ENCODE results near the gene PRPH. TPM values are rescaled to one million over a fixed set of nuclear protein-coding genes. Genes with fewer than 3 reads are reported as not detected.
"Not testable (repeated sequence)": the region's sequence is repeated elsewhere in the genome, so short reads cannot be mapped to it uniquely, and the experiment has no call there.

Gene PRPH
- total RNA-seq, 1 donor from 2014 or later, result not detected

DNA sequence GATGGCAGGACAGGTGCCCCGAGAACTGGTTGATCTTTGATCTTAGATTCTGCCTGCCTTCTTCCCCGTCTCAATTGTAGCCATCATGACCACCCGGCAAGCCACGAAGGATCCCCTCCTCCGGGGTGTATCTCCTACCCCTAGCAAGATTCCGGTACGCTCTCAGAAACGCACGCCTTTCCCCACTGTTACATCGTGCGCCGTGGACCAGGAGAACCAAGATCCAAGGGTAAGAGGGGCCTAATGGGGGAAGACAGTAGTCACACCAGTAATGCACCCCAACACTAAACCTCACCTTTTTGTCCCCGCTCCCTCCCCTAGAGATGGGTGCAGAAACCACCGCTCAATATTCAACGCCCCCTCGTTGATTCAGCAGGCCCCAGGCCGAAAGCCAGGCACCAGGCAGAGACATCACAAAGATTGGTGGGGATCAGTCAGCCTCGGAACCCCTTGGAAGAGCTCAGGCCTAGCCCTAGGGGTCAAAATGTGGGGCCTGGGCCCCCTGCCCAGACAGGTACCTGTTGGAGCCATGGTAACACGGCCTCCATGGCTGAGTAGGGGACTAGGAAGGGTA lies 28.7 kb downstream of the PRPH start:
- Mint-ChIP-seq H3K27me3 (ENCODE audit: low read depth) (peaks cover 3% of the 10 kb centered on the region), H3K4me1 (ENCODE audit: low read depth) (peaks cover 13% of the 10 kb centered on the region), H3K36me3 (ENCODE audit: low read depth) (peaks cover 26% of the 10 kb centered on the region), H3K4me3 (ENCODE audit: low read depth) (peak overlapping the region; percentile 99), H3K9me3 (no peaks in the 10 kb centered on the region), H3K27ac (peak overlapping the region; percentile 82)
- intact Hi-C loops (cut with micrococcal nuclease), result loop anchor here (2.0 kb wide), 3 partner anchors 45 to 193 kb away; partner anchors contain the start of genes TUBA1B and TUBA1C
- no peak for DNase-seq (ENCODE audit: low spot score)

DNA sequence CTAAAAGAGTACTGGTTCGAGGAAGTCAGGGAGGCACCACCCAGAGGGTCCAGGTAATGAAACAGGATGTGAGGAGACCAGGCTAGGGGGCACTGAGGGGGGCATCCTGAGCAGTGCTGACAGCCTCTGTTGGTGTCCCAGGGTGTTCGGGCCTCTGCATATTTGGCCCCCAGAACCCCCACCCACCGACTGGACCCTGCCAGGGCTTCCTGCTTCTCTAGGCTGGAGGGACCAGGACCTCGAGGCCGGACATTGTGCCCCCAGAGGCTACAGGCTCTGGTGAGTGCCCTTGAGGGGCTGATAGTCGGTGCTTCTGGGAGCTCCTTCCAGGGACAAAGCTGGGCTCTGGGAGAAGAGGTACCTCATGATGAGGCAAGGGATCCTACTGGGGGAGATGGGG lies 30.7 kb downstream of the PRPH start:
- intact Hi-C loops (cut with micrococcal nuclease), result no loop called here
- Mint-ChIP-seq H3K9me3 (no peaks in the 10 kb centered on the region), H3K36me3 (ENCODE audit: low read depth) (peaks cover 38% of the 10 kb centered on the region), H3K27me3 (ENCODE audit: low read depth) (no peaks in the 10 kb centered on the region), H3K4me1 (ENCODE audit: low read depth) (peaks cover 13% of the 10 kb centered on the region), H3K4me3 (ENCODE audit: low read depth) (no peak overlapping the region), H3K27ac (no peak overlapping the region)
- DNase-seq (ENCODE audit: low spot score), result no peak

DNA sequence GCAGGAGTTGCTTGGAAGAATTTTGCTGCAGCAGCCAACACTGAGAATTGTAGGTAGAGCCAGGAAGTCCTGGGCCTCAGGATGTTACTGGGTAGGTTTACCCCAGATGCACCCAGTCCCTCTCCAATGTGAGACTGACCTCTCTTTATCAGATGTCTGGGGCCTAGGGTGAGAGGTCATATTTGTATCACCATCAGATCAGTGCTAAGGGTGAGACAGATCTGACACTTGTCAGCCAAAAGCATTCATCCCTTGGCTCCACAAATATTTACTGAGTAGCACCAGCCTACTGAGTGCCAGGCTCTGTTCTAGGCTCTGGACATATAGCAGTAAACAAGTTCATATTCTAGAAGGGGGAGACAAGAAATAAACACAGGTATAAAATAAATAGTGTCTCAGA lies 32.4 kb downstream of the PRPH start:
- intact Hi-C loops (cut with micrococcal nuclease), result no loop called here
- H3K36me3 Mint-ChIP-seq (ENCODE audit: low read depth), result peaks cover 55% of the 10 kb centered on the region

DNA sequence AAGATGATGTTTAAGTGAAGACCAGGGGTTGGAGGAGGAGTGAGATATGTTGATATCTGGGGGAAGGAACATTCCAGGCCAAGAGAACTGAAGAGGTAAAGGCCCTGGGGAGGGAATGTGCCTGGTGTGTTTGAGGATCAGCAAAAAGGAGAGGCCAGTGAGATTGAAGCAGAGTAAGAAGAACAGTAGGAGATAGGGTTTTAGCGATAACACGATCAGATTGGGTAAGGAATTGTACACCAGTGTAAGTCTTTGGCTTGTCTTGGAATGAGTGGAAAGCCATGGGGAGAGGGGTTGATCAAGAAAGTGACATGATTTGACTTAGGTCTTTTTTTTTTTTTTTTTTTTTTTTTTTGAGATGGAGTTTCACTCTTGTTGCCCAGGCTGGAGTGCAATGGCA lies 32.9 kb downstream of the PRPH start:
- Mint-ChIP-seq H3K27me3 (ENCODE audit: low read depth) (peaks cover 9% of the 10 kb centered on the region), H3K4me3 (ENCODE audit: low read depth) (no peak overlapping the region), H3K27ac (no peak overlapping the region), H3K36me3 (ENCODE audit: low read depth) (peaks cover 58% of the 10 kb centered on the region), H3K9me3 (no peaks in the 10 kb centered on the region), H3K4me1 (ENCODE audit: low read depth) (peaks cover 3% of the 10 kb centered on the region)
- no peak for DNase-seq (ENCODE audit: low spot score)
- intact Hi-C loops (cut with micrococcal nuclease), result no loop called here

More for the DNA sequence above, 32.4 kb downstream of the PRPH start:
- Mint-ChIP-seq H3K9me3 (no peaks in the 10 kb centered on the region), H3K27ac (no peak overlapping the region), H3K27me3 (ENCODE audit: low read depth) (peaks cover 5% of the 10 kb centered on the region), H3K4me3 (ENCODE audit: low read depth) (no peak overlapping the region), H3K4me1 (ENCODE audit: low read depth) (peaks cover 4% of the 10 kb centered on the region)
- DNase-seq (ENCODE audit: low spot score), result no peak

DNA sequence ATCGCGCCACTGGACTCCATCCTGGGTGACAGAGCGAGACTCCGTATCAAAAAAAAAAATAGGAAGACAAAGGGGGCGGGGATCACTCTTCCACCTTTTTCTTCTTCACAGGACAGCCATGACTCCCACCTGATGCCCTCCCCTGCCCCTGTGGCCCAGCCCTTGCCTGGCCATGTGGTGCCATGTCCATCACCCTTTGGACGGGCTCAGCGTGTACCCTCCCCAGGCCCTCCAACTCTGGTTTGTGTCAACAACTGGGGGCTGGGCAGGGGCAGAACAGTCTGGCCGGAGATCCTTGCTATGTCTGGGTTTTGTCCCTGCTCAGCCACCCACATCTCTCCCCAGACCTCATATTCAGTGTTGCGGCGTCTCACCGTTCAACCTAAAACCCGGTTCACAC lies 33.9 kb downstream of the PRPH start:
- Mint-ChIP-seq H3K36me3 (ENCODE audit: low read depth) (peaks cover 52% of the 10 kb centered on the region), H3K27ac (no peak overlapping the region), H3K9me3 (no peaks in the 10 kb centered on the region), H3K27me3 (ENCODE audit: low read depth) (peaks cover 14% of the 10 kb centered on the region), H3K4me3 (ENCODE audit: low read depth) (no peak overlapping the region), H3K4me1 (ENCODE audit: low read depth) (peaks cover 5% of the 10 kb centered on the region)
- no peak for DNase-seq (ENCODE audit: low spot score)
- intact Hi-C loops (cut with micrococcal nuclease), result no loop called here

DNA sequence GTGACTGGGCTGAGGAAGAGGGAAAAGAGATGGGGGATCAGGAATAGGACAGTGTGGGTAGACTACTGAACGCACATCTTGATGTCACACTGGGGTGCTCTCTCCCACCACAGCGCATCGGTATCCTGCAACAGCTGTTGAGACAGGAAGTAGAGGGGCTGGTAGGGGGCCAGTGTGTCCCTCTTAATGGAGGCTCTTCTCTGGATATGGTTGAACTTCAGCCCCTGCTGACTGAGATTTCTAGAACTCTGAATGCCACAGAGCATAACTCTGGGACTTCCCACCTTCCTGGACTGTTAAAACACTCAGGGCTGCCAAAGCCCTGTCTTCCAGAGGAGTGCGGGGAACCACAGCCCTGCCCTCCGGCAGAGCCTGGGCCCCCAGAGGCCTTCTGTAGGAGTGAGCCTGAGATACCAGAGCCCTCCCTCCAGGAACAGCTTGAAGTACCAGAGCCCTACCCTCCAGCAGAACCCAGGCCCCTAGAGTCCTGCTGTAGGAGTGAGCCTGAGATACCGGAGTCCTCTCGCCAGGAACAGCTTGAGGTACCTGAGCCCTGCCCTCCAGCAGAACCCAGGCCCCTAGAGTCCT lies 35.2 kb downstream of the PRPH start:
- Mint-ChIP-seq H3K27ac (no peak overlapping the region), H3K27me3 (ENCODE audit: low read depth) (peaks cover 24% of the 10 kb centered on the region), H3K9me3 (no peaks in the 10 kb centered on the region), H3K36me3 (ENCODE audit: low read depth) (peaks cover 44% of the 10 kb centered on the region), H3K4me3 (ENCODE audit: low read depth) (no peak overlapping the region), H3K4me1 (ENCODE audit: low read depth) (peaks cover 4% of the 10 kb centered on the region)
- no peak for DNase-seq (ENCODE audit: low spot score)
- intact Hi-C loops (cut with micrococcal nuclease), result no loop called here

DNA sequence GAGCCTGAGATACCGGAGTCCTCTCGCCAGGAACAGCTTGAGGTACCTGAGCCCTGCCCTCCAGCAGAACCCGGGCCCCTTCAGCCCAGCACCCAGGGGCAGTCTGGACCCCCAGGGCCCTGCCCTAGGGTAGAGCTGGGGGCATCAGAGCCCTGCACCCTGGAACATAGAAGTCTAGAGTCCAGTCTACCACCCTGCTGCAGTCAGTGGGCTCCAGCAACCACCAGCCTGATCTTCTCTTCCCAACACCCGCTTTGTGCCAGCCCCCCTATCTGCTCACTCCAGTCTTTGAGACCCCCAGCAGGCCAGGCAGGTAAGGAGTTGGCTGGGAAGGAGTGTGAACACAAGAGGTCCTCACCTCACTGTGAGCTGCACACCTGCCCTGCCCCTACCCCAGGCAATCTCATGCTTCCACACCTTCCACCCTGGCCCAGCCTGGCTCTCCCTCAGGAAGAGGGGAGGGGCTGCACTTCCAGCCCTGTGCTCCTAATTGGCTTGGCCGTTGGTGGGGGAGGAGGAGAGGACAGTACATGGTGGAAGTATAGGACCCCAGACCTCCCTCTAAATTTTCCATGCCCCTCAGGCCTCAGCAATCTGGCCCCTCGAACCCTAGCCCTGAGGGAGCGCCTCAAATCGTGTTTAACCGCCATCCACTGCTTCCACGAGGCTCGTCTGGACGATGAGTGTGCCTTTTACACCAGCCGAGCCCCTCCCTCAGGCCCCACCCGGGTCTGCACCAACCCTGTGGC lies 35.9 kb downstream of the PRPH start:
- DNase-seq (ENCODE audit: low spot score), result no peak
- H3K27me3 Mint-ChIP-seq (ENCODE audit: low read depth), result peaks cover 31% of the 10 kb centered on the region
- no peaks in the 10 kb centered on the region for H3K9me3 Mint-ChIP-seq
- no peak overlapping the region for H3K4me3 Mint-ChIP-seq (ENCODE audit: low read depth)
- peaks cover 6% of the 10 kb centered on the region for H3K4me1 Mint-ChIP-seq (ENCODE audit: low read depth)
- intact Hi-C loops (cut with micrococcal nuclease), result no loop called here
- no peak overlapping the region for H3K27ac Mint-ChIP-seq
- H3K36me3 Mint-ChIP-seq (ENCODE audit: low read depth), result peaks cover 44% of the 10 kb centered on the region

DNA sequence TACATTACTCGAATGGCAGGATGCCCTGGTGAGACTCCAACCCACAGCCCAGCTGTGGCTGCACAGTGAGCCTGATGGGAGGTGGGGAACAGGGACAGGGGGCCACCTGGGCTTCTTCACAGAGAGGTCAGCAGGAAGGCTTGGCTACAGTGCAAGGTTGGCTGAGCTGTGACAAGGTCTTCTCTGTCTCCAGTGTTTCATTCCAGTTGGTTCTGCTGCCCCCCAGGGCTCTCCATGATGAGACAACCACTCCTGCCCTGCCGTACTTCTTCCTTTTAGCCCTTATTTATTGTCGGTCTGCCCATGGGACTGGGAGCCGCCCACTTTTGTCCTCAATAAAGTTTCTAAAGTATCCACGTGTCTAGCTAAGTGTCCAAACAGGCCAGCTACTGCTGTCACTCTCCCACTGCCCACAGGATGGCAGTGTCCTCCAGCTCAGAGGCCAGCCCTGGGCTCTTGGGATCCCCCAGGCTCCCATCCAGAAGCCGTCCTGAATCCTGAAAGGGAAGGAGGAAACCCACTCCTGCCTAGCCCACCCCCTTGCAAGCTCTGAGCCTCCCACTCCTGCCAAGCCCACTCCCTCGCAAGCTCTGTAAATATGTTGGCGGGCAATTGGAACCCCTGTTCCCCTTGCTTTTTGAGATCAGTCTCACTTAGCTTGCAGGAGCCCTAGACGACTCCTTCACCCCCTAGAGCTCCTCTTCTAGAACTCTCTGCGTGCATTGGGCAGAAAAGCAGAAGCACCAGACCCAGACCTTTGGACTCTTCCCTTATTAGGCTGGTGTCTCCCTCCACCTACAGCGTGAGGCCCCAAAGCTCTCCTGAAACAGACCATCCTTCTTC lies 36.7 kb downstream of the PRPH start:
- Mint-ChIP-seq H3K27me3 (ENCODE audit: low read depth) (peaks cover 32% of the 10 kb centered on the region), H3K4me3 (ENCODE audit: low read depth) (no peak overlapping the region), H3K36me3 (ENCODE audit: low read depth) (peaks cover 38% of the 10 kb centered on the region), H3K9me3 (no peaks in the 10 kb centered on the region), H3K27ac (no peak overlapping the region), H3K4me1 (ENCODE audit: low read depth) (peaks cover 4% of the 10 kb centered on the region)
- DNase-seq (ENCODE audit: low spot score), result no peak
- intact Hi-C loops (cut with micrococcal nuclease), result loop anchor here (2.0 kb wide), 1 partner anchor 15 kb away; the partner anchor contains the start of gene DNAJC22

DNA sequence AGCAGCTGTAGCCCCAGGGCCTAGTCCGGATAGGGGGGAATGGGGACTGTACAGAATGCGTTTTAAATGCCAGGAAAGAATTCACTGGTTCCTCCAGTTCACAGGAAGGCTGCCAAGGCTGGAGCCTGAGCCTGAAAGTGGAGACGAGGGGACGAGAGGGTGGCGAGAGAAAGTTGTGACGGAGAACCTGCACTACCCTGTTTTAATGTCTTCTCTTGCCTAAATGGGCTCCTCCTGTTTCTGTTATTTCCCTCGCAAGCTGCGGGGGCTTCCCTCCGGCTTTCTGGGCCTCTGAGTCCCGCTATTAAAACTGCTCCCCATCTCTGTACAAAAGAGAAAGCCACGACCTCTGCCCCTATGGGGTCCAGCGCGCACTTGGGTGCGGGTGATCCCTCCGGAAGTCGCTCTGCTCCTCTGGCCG lies 37.5 kb downstream of the PRPH start:
- intact Hi-C loops (cut with micrococcal nuclease), result loop anchor here (2.0 kb wide), 1 partner anchor 14 kb away; the partner anchor contains the start of gene DNAJC22
- H3K27me3 Mint-ChIP-seq (ENCODE audit: low read depth), result peaks cover 39% of the 10 kb centered on the region
- peaks cover 10% of the 10 kb centered on the region for H3K4me1 Mint-ChIP-seq (ENCODE audit: low read depth)
- no peaks in the 10 kb centered on the region for H3K9me3 Mint-ChIP-seq
- H3K27ac Mint-ChIP-seq, result no peak overlapping the region
- no peak for DNase-seq (ENCODE audit: low spot score)
- H3K4me3 Mint-ChIP-seq (ENCODE audit: low read depth), result no peak overlapping the region
- H3K36me3 Mint-ChIP-seq (ENCODE audit: low read depth), result peaks cover 37% of the 10 kb centered on the region

DNA sequence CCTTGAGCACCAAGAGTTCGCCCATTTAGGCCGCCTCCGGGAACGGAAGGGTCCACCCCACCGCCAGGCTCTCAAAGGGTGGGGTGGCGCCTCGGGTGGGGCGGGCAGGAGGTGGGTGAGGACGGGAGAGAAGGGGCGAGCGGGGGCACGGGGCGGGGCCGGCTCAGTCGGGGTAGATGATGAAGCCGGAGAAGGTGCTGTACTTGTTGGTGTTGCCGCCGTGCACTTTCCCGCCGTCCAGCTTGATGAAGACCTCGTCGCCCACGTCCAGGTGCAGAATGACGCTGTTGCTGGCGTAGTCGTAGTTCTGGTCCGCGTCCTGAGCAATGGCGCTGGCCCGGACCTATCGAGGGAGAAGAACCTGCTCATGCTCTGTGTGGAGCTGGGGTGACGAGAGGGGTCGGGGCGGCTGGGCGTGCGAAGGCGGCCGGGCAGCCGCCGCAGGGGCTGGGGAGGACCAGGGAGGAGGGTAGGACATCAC lies 38.0 kb downstream of the PRPH start:
- H3K4me3 Mint-ChIP-seq (ENCODE audit: low read depth), result no peak overlapping the region
- H3K27ac Mint-ChIP-seq, result no peak overlapping the region
- DNase-seq (ENCODE audit: low spot score), result no peak
- peaks cover 15% of the 10 kb centered on the region for H3K4me1 Mint-ChIP-seq (ENCODE audit: low read depth)
- H3K27me3 Mint-ChIP-seq (ENCODE audit: low read depth), result peaks cover 44% of the 10 kb centered on the region
- H3K9me3 Mint-ChIP-seq, result no peaks in the 10 kb centered on the region
- peaks cover 34% of the 10 kb centered on the region for H3K36me3 Mint-ChIP-seq (ENCODE audit: low read depth)
- intact Hi-C loops (cut with micrococcal nuclease), result loop anchor here (2.0 kb wide), 1 partner anchor 14 kb away; the partner anchor contains the start of gene DNAJC22

DNA sequence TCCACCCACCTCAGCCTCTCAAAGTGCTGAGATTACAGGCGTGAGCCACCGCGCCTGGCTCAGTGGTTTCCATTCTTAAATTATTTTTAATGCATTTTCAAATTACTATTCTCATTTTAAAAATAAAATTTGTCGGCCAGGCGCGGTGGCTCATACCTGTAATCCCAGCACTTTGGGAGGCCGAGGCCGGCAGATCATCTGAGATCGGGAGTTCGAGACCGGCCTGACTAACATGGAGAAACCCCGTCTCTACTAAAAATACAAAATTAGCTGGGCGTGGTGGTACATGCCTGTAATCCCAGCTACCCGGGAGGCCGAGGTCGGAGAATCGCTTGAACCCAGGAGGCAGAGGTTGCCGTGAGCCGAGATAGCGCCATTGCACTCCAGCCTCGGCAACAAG lies 38.8 kb downstream of the PRPH start:
- H3K27ac Mint-ChIP-seq; H3K9me3 Mint-ChIP-seq; DNase-seq (ENCODE audit: low spot score); H3K4me3 Mint-ChIP-seq (ENCODE audit: low read depth): not testable (repeated sequence)
- intact Hi-C loops (cut with micrococcal nuclease), result loop anchor here (2.0 kb wide), 1 partner anchor 13 kb away; the partner anchor contains the start of gene DNAJC22
- H3K27me3 Mint-ChIP-seq (ENCODE audit: low read depth), result peaks cover 53% of the 10 kb centered on the region
- peaks cover 17% of the 10 kb centered on the region for H3K4me1 Mint-ChIP-seq (ENCODE audit: low read depth)
- H3K36me3 Mint-ChIP-seq (ENCODE audit: low read depth), result peaks cover 31% of the 10 kb centered on the region

DNA sequence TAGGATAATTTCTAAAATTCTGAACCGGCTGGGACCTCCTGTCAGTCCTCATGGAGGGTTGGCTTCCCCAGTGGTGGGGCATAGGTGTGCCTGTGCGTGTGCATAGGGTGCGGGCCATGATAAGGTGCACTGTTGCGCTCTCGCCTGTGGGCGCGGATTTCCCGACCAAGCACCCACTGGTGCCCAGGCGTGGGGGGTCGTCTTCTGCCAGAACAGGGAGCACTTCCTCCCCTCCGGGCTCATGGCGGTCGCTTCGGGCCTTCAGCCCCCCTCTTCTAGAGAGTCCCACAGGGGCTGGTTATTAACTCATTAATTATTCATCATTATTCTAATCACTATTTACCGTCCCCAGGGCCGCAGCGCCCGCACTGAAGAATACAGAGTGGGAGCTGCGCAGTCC lies 39.3 kb downstream of the PRPH start:
- Mint-ChIP-seq H3K4me1 (ENCODE audit: low read depth) (peaks cover 17% of the 10 kb centered on the region), H3K9me3 (no peaks in the 10 kb centered on the region), H3K27me3 (ENCODE audit: low read depth) (peaks cover 57% of the 10 kb centered on the region), H3K27ac (no peak overlapping the region), H3K4me3 (ENCODE audit: low read depth) (no peak overlapping the region), H3K36me3 (ENCODE audit: low read depth) (peaks cover 28% of the 10 kb centered on the region)
- intact Hi-C loops (cut with micrococcal nuclease), result no loop called here
- no peak for DNase-seq (ENCODE audit: low spot score)
